Hippocampal formation (tissue), 2 donors: ENCODE measurements around the gene GAGE2A.
"Not testable (repeated sequence)": the region's sequence is repeated elsewhere in the genome, so short reads cannot be mapped to it uniquely, and the experiment has no call there.

Experiments used
- DNase-seq, 2 donors: peaks; one replicate each; lab custom pipeline; 2025; lab: John Stamatoyannopoulos, UW

The GAGE2A gene

GRCh38 chrX:49589196-49589595, at the start of gene GAGE2A:
TSS of gene GAGE2A (plus strand) at chrX:49589496. CDS start at chrX:49590651, 1,155 bp downstream.
- not testable (repeated sequence) for DNase-seq

GRCh38 chrX:49541433-49541832, 47.9 kb upstream of the GAGE2A start, which contains the start of gene GAGE12D:
TSS of gene GAGE12D (plus strand) at chrX:49541733. CDS start at chrX:49542888, 1,155 bp downstream.
- DNase-seq = not testable (repeated sequence)

GRCh38 chrX:49550989-49551388, 38.3 kb upstream of the GAGE2A start, which contains the start of gene GAGE12E:
TSS of gene GAGE12E (plus strand) at chrX:49551289. CDS start at chrX:49552444, 1,155 bp downstream.
- DNase-seq = not testable (repeated sequence)

- not testable (repeated sequence) for DNase-seq
Measured at GRCh38 chrX:49560542-49560941, 28.8 kb upstream of the GAGE2A start, which contains the start of gene GAGE12F. TSS of gene GAGE12F (plus strand) at chrX:49560842. CDS start at chrX:49561997, 1,155 bp downstream.

GRCh38 chrX:49568728-49569127, 20.6 kb upstream of the GAGE2A start:
- not testable (repeated sequence) for DNase-seq

GRCh38 chrX:49569152-49569551, 20.1 kb upstream of the GAGE2A start:
- not testable (repeated sequence) for DNase-seq

GRCh38 chrX:49570100-49570499, 19.2 kb upstream of the GAGE2A start, which contains the start of gene GAGE12G:
TSS of gene GAGE12G (plus strand) at chrX:49570400. CDS start at chrX:49571555, 1,155 bp downstream.
- not testable (repeated sequence) for DNase-seq

GRCh38 chrX:49579649-49580048, 9.6 kb upstream of the GAGE2A start, which contains the start of gene GAGE12H:
TSS of gene GAGE12H (plus strand) at chrX:49579949. CDS start at chrX:49581104, 1,155 bp downstream.
- not testable (repeated sequence) for DNase-seq

- DNase-seq = not testable (repeated sequence)
Measured at GRCh38 chrX:49589769-49590478, 628 bp downstream of the GAGE2A start.

GRCh38 chrX:49590488-49590887, 1.2 kb downstream of the GAGE2A start:
- DNase-seq = not testable (repeated sequence)

- not testable (repeated sequence) for DNase-seq
Measured at GRCh38 chrX:49598720-49599119, 9.4 kb downstream of the GAGE2A start, which contains the start of gene GAGE1. TSS of gene GAGE1 (plus strand) at chrX:49599020. CDS start at chrX:49600175, 1,155 bp downstream.

- no peak for DNase-seq
Measured at GRCh38 chrX:49610718-49611310, 21.5 kb downstream of the GAGE2A start.

GRCh38 chrX:49618574-49618973, 29.3 kb downstream of the GAGE2A start:
- no peak for DNase-seq

- no peak for DNase-seq
Measured at GRCh38 chrX:49627086-49627777, 37.9 kb downstream of the GAGE2A start.

GRCh38 chrX:49644991-49645637, 55.8 kb downstream of the GAGE2A start:
- DNase-seq = no peak
